Fibroblast of lung (primary cell): ENCODE data around the gene KCNH6. TPM values are rescaled to one million over a fixed set of nuclear protein-coding genes. Genes with fewer than 3 reads are reported as not detected.

Source experiments
- DNase-seq, 2 donors: peaks; one replicate each; pipeline versions ENCODE4 v3.0.0 to v3.0.0-alpha.2; 2010; ENCODE audit warnings: low read depth in 2 of 2
- H2AFZ ChIP-seq: 2 replicates; pipeline ENCODE4 v1.5.1; 2012; ENCODE audit warnings: low read length, control low read depth, inconsistent platforms
- H3K27ac ChIP-seq: 2 replicates; pipeline ENCODE4 v1.5.1; 2011; ENCODE audit warnings: low read length, control low read depth; ENCODE audit not compliant: insufficient read depth
- H3K27me3 ChIP-seq: 2 replicates; pipeline ENCODE4 v1.5.1; 2011; ENCODE audit warnings: mild to moderate bottlenecking, low read length; ENCODE audit not compliant: control insufficient read depth, insufficient read depth
- H3K36me3 ChIP-seq: 2 replicates; pipeline ENCODE4 v1.5.1; 2011; ENCODE audit warnings: low read length; ENCODE audit not compliant: control insufficient read depth, insufficient read depth
- H3K4me1 ChIP-seq: 2 replicates; pipeline ENCODE4 v1.5.1; 2011; ENCODE audit warnings: low read length; ENCODE audit not compliant: control insufficient read depth, insufficient read depth; ENCODE audit errors: extremely low read depth
- H3K4me2 ChIP-seq: 2 replicates; pipeline ENCODE4 v1.5.1; 2011; ENCODE audit warnings: low read length, control low read depth; ENCODE audit not compliant: insufficient read depth; ENCODE audit errors: extremely low read depth
- H3K4me3 ChIP-seq, 4 experiments: fragments of 200-600 bp in 1 of 4; sonication (generic) in 1 of 4; replicated peaks in 1 of 4; 2 replicates each; pipeline ENCODE4 v1.5.1; 2011 to 2016; ENCODE audit warnings: low read length in 4 of 4, low read depth in 3 of 4, mild to moderate bottlenecking in 3 of 4, control low read depth in 2 of 4, inconsistent platforms in 1 of 4, mixed read lengths in 1 of 4; ENCODE audit not compliant: insufficient read depth in 1 of 4; ENCODE audit errors: control extremely low read depth in 1 of 4
- H3K79me2 ChIP-seq: 2 replicates; pipeline ENCODE4 v1.5.1; 2012; ENCODE audit warnings: mild to moderate bottlenecking, low read length, inconsistent platforms; ENCODE audit not compliant: control insufficient read depth, insufficient read depth
- H3K9ac ChIP-seq: 2 replicates; pipeline ENCODE4 v1.5.1; 2011; ENCODE audit warnings: mild to moderate bottlenecking, low read length, control low read depth; ENCODE audit not compliant: insufficient read depth
- H3K9me3 ChIP-seq: 2 replicates; pipeline ENCODE4 v1.5.1; 2012; ENCODE audit warnings: low read depth, low read length; ENCODE audit not compliant: control insufficient read depth, insufficient read depth
- H4K20me1 ChIP-seq: 2 replicates; pipeline ENCODE4 v1.5.1; 2011; ENCODE audit warnings: low read length; ENCODE audit not compliant: control insufficient read depth, insufficient read depth; ENCODE audit errors: extremely low read depth
- CTCF ChIP-seq, 2 donors: IDR thresholded peaks in 1 of 2; conservative IDR thresholded peaks in 1 of 2; 1 replicate in 1 of 2; 2 replicates in 1 of 2; pipeline ENCODE4 v1.5.1; 2011 to 2012; ENCODE audit warnings: low read length in 2 of 2, control low read depth in 1 of 2, inconsistent platforms in 1 of 2, low read depth in 1 of 2, mild to moderate bottlenecking in 1 of 2
- EZH2 ChIP-seq: IDR thresholded peaks from 2 replicates; pipeline ENCODE4 v1.5.1; 2012; ENCODE audit warnings: low read length, control low read depth, mild to moderate bottlenecking; ENCODE audit errors: missing control alignments
- polyA plus RNA-seq, 2 donors: library from polyadenylated mRNA; depleted of rRNA in 1 of 2; stranded (reverse) in 1 of 2; unstranded in 1 of 2; fragments of >200 nt; gene quantifications; 2 replicates each; pipeline ENCODE4 v1.2.1, GENCODE V29; 2011 to 2012; ENCODE audit warnings: missing spikeins in 1 of 2
- total RNA-seq: library from RNA; depleted of rRNA; stranded (reverse); fragments of >200 nt; gene quantifications from 2 replicates; pipeline ENCODE4 v1.2.1, GENCODE V29; 2014

Gene KCNH6
- total and polyA plus RNA-seq, 2 donors (not counting 1 experiment from before 2014, with no cell fraction given): not detected

GRCh38 chr17:63476854-63477479, 46.2 kb upstream of the KCNH6 start, which contains the start of gene ACE:
Gene ACE, plus strand, starts transcription at chr17:63477061. Its CDS starts 34 bp downstream, at chr17:63477095.
- peak in 1 of 2 donors; percentile 32 for DNase-seq
- Histone ChIP-seq H3K4me1 (peaks cover 7% of the 10 kb centered on the region), H3K9me3 (no peaks in the 10 kb centered on the region), H4K20me1 (no peaks in the 10 kb centered on the region), H3K27me3 (peaks cover 7% of the 10 kb centered on the region), H2AFZ (peak within 1 kb of the TSS; percentile 38), H3K27ac (no peak within 1 kb of the TSS), H3K4me3 (peak within 1 kb of the TSS; percentile 18 to 51 (median 22)), H3K36me3 (no peaks in the 10 kb centered on the region), H3K9ac (no peak within 1 kb of the TSS), H3K79me2 (no peaks in the 10 kb centered on the region), H3K4me2 (peak within 1 kb of the TSS; percentile 75)
- TF ChIP-seq CTCF (conservative IDR thresholded peaks at IDR 0.05 in 1 of 2, IDR thresholded peaks at IDR 0.05 in 1 of 2; ENCODE audit: low read depth in 1 of 2, low read length in 2 of 2) (no peak), EZH2 (peak; percentile 70)

- Histone ChIP-seq H3K9me3 (no peaks in the 10 kb centered on the region), H3K27me3 (peaks cover 7% of the 10 kb centered on the region), H3K4me2 (peak overlapping the region; percentile 68), H3K9ac (no peak overlapping the region), H3K4me3 (peak overlapping the region; percentile 4 to 51 (median 22)), H3K79me2 (no peaks in the 10 kb centered on the region), H2AFZ (peak overlapping the region; percentile 38), H3K36me3 (no peaks in the 10 kb centered on the region), H3K27ac (no peak overlapping the region), H4K20me1 (no peaks in the 10 kb centered on the region), H3K4me1 (peaks cover 7% of the 10 kb centered on the region)
- TF ChIP-seq CTCF (conservative IDR thresholded peaks at IDR 0.05 in 1 of 2, IDR thresholded peaks at IDR 0.05 in 1 of 2; ENCODE audit: low read depth in 1 of 2, low read length in 2 of 2): no peak
- no peak for TF ChIP-seq EZH2
- DNase-seq: no peak
Observed at GRCh38 chr17:63477480-63478440, 45.4 kb upstream of the KCNH6 start.

GRCh38 chr17:63478814-63479494, 44.2 kb upstream of the KCNH6 start:
- TF ChIP-seq EZH2: no peak
- TF ChIP-seq CTCF (conservative IDR thresholded peaks at IDR 0.05 in 1 of 2, IDR thresholded peaks at IDR 0.05 in 1 of 2; ENCODE audit: low read depth in 1 of 2, low read length in 2 of 2): peak; percentile 73 to 91
- Histone ChIP-seq H2AFZ (peak overlapping the region; percentile 33), H4K20me1 (no peaks in the 10 kb centered on the region), H3K9me3 (no peaks in the 10 kb centered on the region), H3K4me3 (no peak overlapping the region), H3K4me1 (peaks cover 7% of the 10 kb centered on the region), H3K27me3 (peaks cover 7% of the 10 kb centered on the region), H3K36me3 (no peaks in the 10 kb centered on the region), H3K4me2 (peak overlapping the region; percentile 59), H3K27ac (no peak overlapping the region), H3K9ac (no peak overlapping the region), H3K79me2 (no peaks in the 10 kb centered on the region)
- peak; percentile 89 to 92 for DNase-seq
